Measurements from ENCODE around the gene KICS2.
"Not testable (repeated sequence)": the region's sequence is repeated elsewhere in the genome, so short reads cannot be mapped to it uniquely, and the experiment has no call there.

KICS2 gene

DNA sequence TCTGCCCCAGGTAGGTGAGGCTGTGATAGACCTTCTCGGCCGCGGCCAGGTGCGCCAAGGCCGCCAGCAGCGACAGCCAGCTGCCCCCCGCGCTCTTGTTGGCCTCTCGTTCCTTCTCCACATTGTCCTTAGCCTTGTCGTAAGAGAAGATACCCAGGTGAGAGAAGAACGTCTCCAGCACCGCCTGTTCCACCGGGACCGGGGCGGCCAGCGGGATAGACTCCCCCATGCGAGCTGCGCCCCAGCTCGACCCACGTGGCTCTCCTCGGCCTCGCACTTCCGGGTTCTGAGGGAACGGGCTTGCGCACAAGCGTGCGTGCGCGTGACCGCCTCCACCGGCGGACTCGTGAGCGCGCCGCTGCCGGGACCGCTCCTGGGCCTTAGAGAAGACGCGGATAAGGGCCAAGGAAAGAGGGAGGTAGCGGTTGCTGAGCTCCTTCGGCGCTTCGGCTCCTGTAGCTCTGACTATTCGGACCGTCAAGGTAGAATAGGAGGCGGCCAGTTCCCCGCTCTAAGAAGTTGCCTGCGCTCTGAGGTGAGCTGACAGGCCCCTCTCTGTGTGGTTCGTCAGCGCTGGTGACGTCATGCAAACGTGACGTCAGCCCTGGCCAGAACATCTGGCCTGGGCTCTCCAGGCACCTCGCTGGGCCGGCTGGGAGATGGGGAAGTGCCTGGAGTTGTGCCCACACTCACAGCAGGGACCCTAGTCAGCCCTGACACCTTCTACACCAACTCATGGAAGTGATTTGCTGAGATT, at the start of gene KICS2:
Gene KICS2, minus strand, starts transcription at position 288 of the 757 bp plus-strand sequence. Its CDS starts 59 bp downstream, at position 229.
- peak; percentile 93 for DNase-seq

DNA sequence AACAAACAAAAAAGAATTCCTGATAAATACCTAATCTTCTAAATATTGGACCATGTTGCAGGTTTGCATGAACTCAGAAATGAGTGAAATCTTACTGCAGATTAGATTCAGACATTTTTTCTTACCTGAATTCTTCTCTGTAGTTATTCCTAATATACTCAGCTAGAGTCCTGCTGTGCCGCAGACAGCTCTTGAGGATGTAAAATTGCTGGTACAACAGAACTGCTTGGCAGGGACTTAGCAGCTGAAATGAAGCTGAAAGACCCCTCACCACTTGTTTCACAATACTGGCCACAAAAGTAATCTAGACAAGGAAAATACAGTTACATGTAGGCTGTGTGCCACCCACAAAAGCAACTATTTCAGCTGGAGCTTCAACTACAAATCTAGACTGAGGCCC, 48.3 kb upstream of the KICS2 start:
- no peak for DNase-seq

GRCh38 chr12:64269161-64269560, 47.1 kb upstream of the KICS2 start:
- DNase-seq, result no peak

DNA sequence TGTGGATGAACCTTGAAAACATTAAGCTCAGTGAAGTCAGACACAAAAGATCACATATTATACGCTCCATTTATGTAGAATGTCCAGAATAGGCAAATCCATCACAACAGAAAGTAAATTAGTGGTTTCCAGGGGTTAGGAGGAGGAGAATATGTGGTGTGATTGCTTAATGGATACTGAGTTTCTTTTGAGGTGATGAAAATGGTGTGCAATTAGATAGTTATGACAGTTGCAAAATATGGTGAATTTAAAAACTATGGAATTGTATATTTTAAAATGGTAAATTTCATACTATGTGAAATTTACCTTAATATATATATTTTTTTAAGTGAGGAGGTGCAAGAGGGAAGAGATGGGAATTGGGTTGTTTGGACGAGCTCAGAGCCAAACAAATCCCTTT, 46.3 kb upstream of the KICS2 start:
- DNase-seq, result no peak

DNA sequence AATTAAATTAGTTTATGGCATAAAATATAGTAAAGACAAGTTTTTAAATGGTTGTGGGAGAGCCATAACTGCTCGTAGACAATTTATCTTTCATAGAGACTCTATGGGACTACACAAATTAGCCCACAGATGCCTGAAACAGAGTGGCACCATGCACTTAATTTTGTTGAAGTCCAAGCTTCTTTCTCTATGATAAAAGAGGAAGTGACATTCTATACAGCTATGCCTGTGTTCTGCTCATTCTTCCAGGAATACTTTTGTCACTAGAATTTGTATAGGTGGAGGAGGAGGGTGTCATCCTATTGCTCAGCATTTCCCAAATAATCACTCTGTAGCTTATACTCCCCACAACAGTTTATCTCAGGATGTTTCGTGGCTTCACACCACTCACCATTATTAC, 43.7 kb upstream of the KICS2 start:
- DNase-seq, result no peak

DNA sequence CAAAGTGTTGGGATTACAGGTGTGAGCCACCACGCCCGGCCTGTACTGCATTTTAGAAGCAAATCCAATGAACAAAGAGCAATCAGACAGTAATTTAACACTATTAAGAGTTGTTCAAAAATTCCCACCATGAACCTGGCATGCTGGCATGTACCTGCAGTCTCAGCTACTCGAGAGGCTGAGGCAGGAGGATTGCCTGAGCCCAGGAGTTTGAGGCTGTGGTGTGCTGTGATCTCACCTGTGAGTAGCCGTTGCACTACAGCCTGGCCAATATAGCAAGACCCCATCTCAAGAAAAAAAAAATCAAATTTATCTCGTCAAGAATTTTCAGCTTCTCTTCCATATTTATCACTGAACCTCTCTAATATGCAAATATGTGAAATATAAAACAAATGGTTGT, 39.7 kb upstream of the KICS2 start:
- no peak for DNase-seq

- DNase-seq, result no peak
Measured at GRCh38 chr12:64258576-64258975, 36.5 kb upstream of the KICS2 start.

- no peak for DNase-seq
Measured at GRCh38 chr12:64256166-64256800, 34.2 kb upstream of the KICS2 start.

DNA sequence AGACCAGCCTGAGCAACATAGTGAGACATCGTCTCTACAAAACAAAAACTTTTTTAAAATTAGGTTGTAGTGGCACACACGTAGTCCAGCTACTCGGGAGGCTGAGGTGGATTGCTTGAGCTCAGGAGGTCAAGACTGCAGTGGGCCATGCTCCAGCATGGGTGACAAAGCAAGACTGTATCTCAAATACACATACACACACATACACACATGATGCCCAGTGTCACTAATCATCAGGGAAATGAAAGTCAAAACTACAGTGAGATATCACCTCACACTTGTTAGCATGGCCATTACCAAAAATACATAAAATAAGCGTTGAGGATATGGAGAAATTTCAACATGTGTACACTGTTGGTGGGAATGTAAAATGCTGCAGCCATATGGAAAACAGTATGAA, 33.2 kb upstream of the KICS2 start:
- no peak for DNase-seq

DNA sequence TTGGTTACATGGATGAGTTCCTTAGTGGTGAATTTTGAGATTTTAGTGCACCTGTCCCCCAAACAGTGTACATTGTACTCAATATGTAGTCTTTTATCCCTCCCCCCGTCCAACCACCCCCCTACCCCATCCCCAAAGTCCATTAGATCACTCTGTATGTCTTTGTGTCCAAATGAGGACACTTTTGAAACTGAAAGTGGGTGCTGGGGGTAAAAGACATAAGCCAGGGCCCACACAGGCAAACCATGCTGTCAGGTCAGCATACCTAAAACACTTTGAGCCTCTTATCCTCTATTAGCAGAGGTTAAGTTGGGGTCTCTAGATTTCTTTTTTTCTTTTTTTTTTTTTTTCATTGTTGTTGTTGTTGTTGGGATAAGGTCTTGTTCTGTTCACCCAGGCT, 31.3 kb upstream of the KICS2 start:
- DNase-seq, result no peak

GRCh38 chr12:64252681-64253080, 30.6 kb upstream of the KICS2 start:
- no peak for DNase-seq

- no peak for DNase-seq
Measured at GRCh38 chr12:64243809-64244208, 21.7 kb upstream of the KICS2 start.

- DNase-seq, result no peak
Measured at GRCh38 chr12:64240781-64241180, 18.7 kb upstream of the KICS2 start.

DNA sequence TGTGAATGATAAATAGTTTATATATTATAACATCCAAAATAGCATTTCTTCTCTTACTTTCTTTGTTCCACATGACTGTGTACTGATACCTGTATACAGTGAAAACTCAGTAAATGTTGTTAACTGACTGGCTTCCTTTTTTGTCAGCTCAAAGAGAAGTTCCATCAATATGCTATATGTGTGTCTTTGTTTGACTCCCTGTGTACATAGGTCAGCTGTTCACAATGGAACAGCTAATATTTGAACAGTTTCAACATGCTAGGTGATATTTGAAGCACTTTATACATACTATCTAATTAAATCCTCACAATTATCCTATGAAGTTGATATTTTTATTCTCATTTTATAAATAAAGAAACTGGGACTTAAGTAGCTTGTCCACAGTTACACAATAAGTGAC, 15.3 kb upstream of the KICS2 start:
- no peak for DNase-seq

DNA sequence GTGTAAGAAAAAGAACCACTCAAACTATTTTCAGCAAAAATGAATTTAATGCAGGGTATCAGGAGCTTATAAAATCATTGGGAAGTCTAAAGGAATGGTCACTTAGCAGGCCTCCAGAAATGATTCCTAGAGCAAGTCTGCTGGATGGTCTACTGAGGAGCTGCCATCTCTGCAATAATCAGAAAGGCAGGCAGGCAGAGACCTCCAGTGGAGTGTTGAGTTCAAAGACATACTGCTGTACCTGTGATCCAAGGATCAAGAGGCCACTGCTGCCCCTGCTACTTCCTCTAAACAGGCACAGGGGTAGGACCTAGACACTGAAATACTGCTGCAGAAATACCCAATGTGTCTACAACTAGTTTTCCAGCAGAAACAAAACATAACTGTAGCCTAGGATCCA, 14.5 kb upstream of the KICS2 start:
- no peak for DNase-seq

GRCh38 chr12:64232196-64232595, 10.1 kb upstream of the KICS2 start:
- DNase-seq, result no peak

DNA sequence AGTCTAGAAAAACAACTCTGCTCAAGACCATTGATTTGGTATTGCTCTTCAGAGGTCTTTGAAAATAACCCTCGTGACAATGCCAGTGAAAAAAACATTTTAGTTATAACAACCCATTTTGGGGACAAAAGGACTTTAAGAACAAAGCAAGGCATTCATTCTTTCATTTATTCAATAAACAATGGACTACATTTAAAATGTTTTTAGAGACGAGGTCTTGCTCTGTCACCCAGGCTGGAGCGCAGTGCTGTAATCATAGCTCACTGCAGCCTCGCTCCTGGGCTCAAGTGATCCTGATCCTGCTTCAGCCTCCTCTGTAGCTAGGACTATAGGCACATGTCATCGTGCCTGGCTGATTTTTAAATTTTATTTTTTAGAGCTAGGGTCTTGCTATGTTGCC, 7.7 kb upstream of the KICS2 start:
- no peak for DNase-seq

- DNase-seq, result no peak
Measured at GRCh38 chr12:64229240-64229639, 7.1 kb upstream of the KICS2 start.

DNA sequence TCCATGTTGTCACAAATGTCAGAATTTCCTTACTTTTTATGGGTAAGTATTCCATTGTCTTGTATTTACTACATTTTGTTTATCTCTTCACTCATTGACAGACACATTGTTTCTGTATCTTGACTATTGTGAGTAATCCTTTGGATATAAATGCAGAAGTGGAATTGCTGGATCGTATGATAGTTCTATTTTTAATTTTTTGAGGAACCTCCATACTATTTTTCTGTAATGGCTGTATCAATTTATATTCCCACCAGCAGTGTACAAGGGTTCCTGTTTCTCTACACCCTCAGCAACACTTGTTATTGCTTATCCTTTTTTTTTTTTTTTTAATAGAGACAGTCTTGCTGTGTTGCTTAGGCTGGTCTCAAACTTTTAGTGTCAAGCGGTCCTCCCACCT, 3.5 kb upstream of the KICS2 start:
- no peak for DNase-seq

- DNase-seq, result peak; percentile 70
Measured at GRCh38 chr12:64221651-64222008, 466 bp downstream of the KICS2 start.

DNA sequence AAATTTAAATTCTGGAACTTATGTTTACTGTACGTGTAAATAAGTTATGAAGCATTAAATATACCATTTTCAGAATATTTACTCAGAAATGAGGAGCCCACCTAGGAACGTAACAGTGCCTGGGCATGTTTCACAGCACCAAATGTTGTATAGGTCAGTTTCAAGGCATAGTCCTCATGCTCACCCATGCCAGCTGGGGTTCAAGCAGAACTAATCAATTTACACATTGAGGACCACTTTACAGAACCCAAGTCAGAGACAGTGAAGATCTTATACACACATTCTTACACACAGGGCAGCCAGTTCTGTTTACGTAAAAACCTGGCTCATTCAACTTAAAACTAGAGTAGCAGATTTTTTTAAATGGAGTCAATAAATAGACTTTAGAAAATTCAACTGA, 2.0 kb downstream of the KICS2 start:
- DNase-seq, result no peak

DNA sequence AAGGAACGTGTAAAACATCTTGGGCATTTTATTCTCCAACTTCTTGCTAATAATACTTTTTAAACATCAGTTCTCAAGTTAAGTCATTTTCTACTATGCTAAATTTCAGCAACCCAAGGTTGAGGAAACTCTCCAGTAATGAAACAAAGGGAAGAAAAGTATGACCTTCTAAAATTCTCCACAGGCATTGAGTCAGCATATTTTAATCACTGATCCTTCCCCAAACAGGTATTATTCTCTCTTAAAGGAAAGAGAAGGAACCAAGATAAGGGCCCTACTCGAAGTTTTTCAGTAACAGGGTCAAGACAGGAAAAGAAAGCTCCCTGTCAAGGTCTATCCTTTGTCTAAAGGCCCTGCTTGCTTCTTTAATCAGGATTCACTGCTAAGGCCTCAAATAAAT, 3.0 kb downstream of the KICS2 start:
- DNase-seq, result no peak

DNA sequence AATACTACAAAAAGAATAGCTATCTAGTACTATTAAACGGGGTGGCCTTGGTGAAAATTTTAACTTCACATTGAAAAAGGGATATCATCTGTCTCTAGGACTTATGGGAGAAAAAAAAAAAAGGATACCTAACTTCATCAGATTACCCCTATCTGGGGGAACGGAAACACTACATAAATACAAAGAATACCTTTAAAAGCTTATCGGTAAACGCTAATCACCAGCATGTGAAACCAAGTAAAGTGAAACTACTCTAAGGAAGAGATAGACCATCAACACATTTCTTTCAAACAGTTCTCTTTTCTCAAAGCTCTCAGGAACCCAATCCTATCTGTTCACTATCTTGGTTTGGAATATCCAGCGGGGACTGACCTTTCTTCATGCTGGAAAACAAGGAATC, 3.5 kb downstream of the KICS2 start:
- no peak for DNase-seq

- DNase-seq, result not testable (repeated sequence)
Measured at GRCh38 chr12:64217643-64218042, 4.5 kb downstream of the KICS2 start.

DNA sequence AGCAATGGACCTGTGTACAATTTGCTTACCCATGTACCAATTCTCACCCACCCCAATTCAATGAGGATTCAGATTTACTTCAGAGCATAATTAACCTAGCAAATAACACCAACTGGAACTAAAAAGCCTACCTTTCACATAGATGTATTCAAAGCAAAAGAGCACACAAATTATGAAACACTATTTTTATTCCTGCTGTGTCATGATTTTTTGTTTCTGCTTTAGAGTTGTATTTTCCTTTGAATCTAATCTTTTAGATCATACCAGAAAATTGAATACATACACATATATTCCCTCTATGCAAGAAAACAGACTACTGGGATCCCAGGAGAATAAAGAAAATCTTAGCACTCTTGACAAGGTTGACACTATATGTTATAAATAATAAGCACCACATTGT, 5.9 kb downstream of the KICS2 start:
- DNase-seq, result no peak
